H4 (cell line): Measurements from ENCODE around the gene RNF208. TPM values are rescaled to one million over a fixed set of nuclear protein-coding genes. Genes with fewer than 3 reads are reported as not detected.
"Not testable (repeated sequence)": the region's sequence is repeated elsewhere in the genome, so short reads cannot be mapped to it uniquely, and the experiment has no call there.

Source experiments
- DNase-seq: peaks from one replicate; pipeline ENCODE4 v3.0.0-alpha.2; 2015; ENCODE audit warnings: low spot score
- total RNA-seq: library from RNA; depleted of rRNA; stranded (reverse); fragments of >200 nt; shearing (Covaris generic); gene quantifications from 2 replicates; pipeline ENCODE4 v1.2.3, GENCODE V29; 2014

The RNF208 gene
- total RNA-seq, 1 experiment from 2014 or later = not detected

DNA sequence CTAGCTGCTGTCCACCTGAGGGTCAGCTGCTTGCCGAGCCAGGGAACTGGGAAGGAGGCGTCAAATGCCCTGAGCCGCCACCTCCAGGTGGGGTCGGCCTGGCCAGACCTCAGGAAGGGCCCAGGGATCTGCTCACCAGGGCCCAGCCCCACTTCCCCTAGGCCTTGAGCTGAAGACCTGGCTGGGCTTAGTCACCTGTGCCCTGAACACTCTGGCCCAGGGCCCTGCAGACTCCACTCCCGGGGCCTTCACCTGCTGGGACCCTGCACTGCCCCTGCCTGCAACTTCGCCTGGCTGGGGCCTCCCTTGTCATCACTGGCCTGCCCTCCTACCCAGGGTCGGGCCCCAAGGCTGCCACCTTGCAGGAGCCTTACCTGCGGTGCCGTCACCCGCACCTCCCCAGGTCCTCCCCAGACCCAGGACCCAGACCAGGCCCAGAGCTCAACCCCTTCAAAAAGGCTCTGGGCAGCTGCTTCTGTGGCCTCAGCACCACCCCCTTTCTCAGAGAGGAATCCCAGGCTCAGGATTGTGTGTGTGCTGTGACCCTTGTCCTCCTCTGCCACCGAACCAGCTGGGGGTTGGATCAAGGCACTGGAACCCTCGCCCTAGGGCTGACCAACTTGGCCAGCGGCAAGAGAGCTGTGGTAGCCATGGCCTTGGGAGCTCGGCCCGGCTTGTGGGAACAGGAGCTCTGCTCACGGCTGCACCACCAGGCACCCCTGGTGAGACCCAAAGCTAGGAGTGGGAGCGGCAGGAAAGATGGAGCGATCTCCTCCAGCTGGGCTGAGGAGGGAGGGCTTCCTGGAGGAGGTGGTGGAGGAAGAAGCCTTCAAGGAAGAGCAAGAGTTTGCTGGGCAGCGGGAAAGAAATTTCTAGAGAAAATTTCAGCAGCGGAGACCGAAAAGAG lies 31.9 kb upstream of the RNF208 start:
- DNase-seq = no peak

DNA sequence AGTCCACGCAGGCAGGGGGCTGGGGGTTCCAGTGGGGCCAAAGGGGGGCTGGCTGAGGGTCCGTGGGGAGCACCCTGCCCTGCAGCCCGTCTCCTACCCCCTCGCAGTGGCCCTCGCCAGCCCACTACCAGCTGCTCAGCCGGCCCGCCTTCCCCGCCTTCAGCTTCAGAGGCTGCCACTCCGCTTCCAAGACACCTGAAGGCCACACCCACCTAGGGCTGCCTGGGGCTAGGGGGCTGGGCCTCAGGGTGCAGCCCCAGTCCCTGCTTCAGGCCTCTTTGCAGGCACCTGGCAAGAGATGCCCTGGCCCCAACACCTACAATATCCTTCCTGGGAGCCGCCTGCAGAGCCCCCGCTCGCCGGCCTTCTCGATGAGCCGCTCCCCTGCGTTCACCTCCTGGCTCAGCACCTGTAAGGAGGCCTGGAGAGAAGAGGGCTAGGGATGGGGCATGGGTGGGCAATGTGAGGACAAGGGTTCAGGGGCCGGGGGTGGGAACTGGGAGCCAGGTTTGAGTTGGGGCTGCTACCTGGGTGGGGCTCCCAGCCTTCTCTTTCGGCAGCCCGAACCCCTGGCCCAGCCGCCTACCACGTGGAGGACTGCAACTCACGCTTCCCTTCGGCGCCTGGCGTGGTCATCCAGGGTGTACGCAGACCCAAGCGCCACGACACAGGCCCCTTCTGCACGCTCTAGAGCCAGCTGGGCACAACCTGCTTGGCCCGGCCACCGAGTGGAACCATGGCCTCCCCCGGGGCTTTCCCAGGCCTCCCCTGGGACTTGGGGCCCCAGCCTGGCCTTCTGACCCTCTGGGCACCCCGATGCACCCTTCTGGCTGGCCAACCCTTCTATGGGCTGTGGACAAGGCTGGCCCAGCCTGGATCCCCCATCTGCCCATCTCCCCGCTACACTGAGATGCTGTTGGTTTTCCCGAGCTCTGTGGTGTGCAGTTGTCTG lies 30.8 kb upstream of the RNF208 start:
- no peak for DNase-seq

DNA sequence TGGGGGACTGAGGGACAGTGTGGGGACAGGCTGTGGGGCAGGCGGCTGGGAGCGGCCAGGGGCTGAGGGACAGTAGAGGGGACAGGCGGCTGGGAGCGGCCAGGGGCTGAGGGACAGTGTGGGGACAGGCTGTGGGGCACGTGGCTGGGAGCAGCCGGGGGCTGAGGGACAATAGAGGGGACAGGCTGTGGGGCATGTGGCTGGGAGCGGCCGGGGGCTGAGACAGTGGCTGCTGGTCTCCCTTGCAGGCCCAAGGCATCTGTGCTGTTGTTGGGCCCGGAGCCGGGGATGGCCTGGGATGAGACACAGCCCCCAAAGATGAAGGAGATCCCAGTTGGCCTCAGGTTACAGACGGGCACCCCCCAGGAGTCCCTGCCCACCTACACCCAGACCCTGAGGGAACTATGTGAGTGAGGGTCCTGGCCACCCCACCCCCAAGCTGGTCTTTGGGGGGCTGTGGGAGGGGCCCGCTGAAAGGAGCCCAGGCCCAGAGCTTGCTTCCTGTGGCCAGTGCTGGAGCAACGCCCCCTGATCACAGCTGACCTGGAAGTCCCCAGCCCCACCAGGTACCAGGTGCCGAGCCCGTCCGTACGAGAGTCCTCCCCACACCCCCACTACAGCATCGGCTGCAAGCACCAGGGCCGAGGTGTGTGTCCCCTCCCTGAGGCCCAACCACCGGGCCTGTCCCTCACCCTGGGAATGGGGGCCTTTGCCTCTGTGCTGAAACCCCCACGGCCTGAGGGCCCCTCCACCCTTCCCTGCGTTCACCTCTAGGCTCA lies 29.6 kb upstream of the RNF208 start:
- DNase-seq = no peak

DNA sequence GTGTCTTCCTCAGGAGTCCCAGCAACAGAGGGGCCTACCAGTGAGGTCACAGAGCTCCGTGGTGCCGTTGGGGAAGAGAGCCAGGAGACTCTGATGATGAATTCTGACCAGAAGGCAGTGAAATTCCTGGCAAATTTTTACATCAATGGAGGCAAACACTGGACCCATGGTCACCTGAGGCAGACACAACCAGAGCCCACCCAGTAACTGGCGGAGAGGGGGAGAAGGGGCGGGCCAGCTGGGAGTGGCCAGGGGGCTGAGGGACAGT lies 29.1 kb upstream of the RNF208 start, which contains the start of gene STPG3:
Gene STPG3 (plus strand): TSS at position 93 of the 268 bp plus-strand sequence. CDS start 1 bp downstream, at position 94.
- no peak for DNase-seq

DNA sequence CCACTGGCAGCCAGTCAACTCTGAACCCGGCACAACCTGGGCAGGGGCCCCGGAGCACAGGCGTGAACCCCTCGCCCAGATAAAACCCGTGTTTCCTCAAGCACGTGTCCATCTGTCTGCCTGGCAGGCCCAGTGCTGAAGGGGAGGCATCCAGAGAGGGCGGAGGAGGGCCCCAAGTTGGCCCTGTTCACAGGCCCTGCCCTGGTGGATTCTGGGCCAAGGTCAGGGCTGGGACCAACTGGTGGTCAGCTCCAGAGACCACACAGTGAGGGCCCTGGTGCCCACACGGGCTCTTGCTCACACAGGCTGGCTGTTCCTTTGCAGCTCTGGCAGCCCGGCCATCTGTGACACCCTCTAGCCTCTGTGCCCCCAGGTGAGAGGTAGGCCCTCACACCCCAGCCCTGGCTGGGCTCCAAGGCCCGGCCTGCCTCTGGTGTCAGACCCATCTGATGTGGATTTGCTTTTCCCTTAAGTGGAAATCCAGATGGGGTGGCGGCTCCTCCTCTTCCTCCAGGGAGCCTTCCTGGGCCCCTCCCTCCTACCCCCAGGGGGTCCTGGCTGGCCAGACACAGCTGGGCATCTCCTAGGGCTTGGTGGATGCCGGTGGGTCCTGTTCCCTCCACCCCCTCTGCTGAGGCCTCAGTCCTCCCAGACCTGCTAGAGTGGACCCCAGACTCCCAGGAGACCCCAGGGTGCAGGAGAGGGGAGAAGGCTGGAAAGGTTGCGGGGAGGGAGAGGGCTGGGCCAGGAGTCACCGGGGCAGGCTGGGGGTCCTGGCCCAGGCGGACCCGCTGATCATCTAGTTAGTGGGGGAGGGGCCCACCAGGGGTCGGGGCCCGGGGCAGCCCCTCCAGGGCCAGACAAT lies 28.5 kb upstream of the RNF208 start:
- no peak for DNase-seq

DNA sequence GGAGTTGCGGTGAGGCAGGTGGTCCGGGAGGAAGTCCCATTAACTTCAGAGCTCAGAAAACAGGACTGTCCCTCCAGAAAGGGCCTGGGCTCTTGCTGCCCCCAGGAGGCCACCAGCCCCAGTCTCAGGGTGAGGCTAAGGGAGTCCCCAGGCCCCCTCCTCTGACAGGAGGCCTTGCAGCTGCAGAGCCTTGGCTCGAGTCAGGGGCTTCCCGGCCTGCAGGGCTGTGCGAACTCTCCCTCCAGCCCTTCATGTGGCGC lies 25.8 kb upstream of the RNF208 start:
- DNase-seq = no peak

DNA sequence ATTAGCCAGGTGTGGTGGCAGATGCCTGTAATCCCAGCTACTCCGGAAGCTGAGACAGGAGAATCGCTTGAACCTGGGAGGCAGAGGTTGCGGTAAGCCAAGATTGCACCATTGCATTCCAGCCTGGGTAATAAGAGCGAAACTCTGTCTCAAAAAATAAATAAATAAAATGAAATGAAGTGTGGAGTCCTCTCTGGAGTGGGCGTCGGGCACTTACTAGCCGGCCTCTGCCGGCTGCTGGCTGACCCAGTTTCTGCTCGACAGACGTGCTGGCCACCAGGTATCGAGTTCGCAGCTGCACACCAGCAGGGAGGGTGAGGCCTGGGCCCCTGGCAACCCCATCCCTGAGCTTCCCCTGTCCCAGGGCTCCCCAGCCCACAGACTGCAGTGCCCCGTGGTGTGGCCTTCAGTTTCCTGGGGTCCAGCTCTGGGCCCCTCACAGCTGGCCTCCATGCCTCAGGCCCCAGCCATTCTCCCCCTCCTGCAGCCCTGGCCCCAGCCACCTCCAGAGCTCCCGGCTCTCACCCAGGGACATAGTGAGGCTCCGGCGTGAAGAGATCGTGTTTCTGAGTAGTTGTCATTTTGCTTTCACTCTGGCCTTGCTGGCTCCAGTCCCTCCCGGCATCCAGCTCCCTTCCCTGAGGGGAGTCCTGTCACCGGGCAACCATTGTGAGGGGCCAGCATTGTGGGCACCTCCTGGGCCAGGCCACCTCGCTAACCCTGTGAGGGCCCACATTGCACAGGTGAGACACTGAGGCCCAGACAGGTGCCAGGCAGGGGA lies 25.3 kb upstream of the RNF208 start:
- DNase-seq = no peak

DNA sequence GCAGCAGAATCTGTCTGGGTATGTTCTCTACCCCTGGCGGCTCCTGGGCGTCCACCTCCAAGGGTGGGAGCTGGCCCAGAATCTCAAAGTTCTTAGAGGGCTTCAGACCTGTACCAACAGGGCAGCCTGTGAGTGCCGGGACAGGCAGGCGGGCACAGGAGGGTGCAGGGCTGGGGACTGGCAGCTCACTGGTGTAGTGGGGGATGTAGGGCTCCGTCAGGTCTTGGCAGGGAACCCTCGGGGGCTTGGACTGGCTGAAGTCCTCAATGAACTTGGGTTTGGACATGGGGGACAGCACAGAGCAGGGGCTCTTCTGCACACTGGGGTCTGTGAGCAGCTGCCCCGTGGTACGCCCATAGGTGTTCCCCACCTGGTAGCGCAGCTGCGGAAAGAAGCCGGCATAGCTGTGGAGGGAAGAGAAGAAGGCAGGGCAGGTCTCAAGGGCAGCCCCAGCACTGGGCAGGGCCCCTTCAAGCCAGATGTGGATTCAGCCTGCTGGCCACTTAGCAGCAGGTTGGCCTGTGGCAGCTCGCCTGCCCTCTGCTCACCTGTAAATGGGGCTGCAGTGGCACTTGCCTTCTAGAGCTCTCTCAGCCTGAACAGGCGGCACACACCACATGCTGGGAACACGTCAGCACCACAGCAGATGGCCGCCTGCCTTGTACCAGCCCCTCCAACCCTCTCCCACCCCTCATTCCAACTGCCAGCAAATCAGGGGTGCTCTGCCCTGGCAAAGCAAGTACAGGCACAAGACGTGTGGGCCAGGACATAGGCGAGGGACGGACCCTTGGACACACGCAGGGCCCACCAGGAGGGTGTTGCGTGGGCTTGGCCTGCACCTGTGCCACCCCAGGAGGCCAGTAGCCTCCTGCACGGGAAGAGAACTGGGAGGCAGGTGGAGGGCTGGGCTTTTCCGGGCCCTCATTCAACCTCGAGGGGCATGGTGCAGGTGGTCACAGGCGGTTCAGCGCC lies 23.7 kb upstream of the RNF208 start:
- no peak for DNase-seq

DNA sequence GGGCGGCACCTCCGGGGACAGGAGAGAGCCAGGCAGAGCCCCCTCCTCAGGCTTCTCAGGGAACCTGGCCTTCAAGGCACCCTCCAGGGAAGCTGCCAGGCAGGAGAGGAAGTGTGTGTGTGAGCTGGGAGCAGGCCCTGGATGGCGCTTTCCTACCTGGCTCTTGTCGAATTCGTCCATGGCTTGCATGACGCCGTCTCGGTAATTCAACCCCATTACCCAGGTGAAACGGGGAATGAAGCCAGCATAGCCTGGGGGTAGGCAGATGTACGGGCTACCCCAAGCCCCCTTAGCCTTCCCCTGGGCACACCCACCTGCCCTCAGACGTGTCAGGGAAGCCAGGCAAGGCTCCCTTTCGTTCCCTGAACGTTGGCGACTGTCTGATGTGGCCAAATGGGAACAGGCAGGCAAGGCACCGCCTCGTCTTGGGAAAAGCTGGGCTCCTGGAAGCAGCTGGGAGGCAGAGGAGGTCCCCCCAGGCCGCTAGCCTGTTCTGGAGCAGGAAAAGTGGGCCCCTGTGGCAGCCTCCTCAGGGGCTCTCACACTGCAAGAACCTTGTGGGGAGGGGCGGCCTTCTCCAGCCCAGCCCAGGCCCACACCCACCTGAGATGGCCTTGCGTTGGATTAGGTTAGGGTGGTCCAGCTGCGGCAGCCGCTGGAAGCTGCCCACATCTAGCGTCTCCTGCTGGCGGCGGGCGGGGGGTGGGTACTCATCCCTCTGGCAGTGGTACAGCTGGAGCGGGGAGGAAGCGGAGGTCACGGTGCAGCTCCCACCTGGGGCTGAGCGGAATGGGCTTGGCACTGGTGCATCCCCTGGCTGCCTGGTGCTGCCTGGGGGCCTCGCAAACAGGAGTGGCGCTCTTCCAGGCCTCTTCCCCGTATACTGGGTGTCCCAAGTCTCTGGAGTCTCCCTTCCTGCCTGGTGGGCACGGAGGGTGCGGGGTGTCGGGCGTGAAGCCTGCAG lies 22.7 kb upstream of the RNF208 start:
- DNase-seq = no peak

DNA sequence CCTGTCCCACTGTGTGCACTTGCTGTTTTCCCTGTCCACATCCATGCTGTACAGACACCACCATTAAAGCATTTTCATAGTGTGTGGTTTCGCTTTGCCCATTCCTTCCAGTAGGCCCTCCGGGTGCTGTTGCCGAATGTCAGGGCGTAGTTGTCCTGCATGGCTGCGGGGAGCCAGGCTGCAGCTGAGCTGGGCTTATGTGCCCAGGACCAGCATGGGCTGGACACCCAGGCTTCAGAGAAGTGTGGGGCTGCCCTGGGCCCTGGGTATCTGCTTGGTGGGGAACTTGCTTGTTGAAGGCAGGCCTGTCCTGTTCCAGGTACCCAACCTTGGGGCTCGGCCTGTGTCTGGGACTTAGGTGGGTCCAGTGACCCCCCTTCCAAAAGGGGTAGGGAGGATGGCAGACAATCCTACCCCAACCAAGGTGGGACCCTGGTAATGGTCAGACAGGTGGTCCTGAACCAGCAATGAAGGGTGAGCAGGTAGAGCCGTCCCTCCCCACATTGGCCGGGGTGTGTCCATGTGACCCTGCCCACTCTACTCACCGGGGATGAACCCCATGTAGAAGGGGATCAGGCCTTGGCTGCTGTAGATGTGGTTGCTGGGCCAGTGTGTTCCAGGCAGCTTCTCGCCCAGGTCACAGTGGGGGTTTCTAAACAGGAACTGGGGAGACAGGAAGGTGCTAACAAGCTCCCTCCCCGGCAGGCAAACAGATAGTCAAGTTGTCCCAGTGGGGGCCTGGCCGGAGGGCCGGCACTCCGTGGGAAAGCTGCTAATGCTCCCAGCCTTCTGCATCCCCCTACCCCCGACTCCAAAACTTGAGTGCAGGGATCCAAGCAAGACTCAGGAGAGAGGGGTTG lies 21.8 kb upstream of the RNF208 start:
- no peak for DNase-seq

DNA sequence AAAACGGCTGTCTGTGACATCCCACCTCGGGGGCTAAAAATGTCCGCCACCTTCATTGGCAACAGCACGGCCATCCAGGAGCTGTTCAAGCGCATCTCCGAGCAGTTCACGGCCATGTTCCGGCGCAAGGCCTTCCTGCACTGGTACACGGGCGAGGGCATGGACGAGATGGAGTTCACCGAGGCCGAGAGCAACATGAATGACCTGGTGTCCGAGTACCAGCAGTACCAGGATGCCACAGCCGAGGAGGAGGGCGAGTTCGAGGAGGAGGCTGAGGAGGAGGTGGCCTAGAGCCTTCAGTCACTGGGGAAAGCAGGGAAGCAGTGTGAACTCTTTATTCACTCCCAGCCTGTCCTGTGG lies 21.2 kb upstream of the RNF208 start:
- not testable (repeated sequence) for DNase-seq

DNA sequence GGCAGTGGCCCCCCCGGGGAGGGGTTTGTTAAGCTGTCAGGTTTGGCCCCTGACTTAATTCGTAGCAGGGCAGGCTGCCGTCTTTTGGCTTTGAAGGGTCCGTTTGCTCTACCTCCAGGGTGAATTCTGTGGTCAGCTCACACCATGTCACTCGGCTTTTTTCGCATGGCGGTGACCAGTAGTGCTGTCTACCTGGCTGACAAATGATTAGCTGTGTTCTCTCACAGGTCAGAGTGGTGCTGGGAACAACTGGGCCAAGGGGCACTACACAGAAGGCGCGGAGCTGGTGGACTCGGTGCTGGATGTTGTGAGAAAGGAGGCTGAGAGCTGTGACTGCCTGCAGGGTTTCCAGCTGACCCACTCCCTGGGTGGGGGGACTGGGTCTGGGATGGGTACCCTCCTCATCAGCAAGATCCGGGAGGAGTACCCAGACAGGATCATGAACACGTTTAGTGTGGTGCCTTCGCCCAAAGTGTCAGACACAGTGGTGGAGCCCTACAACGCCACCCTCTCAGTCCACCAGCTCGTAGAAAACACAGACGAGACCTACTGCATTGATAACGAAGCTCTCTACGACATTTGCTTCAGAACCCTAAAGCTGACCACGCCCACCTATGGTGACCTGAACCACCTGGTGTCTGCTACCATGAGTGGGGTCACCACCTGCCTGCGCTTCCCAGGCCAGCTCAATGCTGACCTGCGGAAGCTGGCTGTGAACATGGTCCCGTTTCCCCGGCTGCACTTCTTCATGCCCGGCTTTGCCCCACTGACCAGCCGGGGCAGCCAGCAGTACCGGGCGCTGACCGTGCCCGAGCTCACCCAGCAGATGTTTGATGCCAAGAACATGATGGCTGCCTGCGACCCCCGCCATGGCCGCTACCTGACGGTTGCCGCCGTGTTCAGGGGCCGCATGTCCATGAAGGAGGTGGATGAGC lies 20.5 kb upstream of the RNF208 start:
- DNase-seq = no peak

DNA sequence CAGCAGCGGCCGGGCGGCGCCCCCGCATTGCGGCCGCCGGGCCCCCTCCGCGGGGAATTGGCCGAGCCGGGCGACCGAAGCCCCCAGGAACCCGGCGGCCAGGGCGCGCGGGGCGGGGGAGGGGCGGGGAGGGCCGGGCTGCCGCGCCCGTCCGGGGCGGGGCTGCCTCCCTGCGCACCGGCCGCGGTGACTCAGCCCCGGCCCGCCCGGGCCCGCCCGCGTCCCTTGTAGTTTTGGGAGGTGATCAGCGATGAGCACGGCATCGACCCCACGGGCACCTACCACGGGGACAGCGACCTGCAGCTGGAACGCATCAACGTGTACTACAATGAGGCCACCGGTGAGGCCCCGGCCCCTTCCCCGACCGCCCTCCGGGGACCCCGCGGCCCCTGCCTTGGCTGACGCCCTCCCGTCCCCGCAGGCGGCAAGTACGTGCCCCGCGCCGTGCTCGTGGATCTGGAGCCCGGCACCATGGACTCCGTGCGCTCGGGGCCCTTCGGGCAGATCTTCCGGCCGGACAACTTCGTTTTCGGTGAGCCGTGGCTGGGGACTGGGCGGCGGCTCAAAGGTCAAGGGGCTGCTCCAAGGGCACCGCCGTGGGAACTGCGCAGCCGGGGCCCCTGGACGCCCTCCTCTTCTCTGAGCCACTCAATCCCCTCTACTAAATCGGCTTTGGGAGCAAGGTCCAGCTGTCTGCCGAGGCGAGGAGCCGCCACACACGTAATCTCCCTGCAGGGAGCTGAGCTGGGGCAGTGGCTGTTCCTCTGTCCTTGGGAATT lies 19.6 kb upstream of the RNF208 start:
- no peak for DNase-seq

DNA sequence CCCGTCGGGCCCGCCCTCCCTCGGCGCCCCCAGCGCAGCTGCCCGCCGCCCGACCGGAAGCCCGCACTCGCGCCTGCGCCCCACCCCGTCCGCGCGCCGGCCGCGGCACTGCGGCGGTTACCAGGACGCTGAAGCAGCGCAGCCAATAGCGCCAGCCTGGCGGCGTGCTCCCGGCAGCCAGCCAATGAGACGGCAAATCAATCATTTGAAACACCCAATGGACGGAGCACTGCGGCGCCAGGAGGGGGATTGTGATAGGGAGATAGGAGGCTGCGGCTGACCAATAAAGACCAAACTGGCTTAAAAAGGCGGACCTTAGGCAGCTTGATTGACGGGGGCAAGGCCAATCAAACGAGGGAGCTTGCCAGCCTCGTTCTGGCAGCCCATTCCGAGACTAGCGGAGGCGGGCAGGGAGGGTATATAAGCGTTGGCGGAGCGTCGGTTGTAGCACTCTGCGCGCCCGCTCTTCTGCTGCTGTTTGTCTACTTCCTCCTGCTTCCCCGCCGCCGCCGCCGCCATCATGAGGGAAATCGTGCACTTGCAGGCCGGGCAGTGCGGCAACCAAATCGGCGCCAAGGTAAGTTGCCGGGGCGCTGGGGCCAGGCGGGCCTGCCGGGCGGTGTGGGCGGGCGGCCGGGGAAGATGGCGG lies 18.9 kb upstream of the RNF208 start, which contains the start of gene TUBB4B:
Gene TUBB4B (plus strand): TSS at position 447 of the 649 bp plus-strand sequence. CDS start 74 bp downstream, at position 521.
- DNase-seq = peak; percentile 100
